WTC11 (cell line): ENCODE results near the gene HSD17B3. TPM values are rescaled to one million over a fixed set of nuclear protein-coding genes. Genes with fewer than 3 reads are reported as not detected.
A peak's percentile ranks its signal among the peaks of the same experiment; 100 is the strongest.

ENCODE experiments used
- ATAC-seq: fragments of 200-7000 bp; cut with Tn5 transposase; 2 replicates; pipeline ENCODE4 v1.10.0; 2021; ENCODE audit warnings: mild to moderate bottlenecking, moderate library complexity
- CTCF ChIA-PET: fragments of 300-600 bp; sonication (Branson Sonifier 250); formaldehyde crosslinking; loops from one replicate; lab custom pipeline; 2021; ENCODE audit warnings: antibody characterized with exemption; lab: Charles Lee
- POLR2A ChIA-PET: fragments of 350-600 bp; sonication (Branson Sonifier 250); formaldehyde crosslinking; loops from one replicate; lab custom pipeline; 2021; ENCODE audit warnings: antibody characterized with exemption; lab: Charles Lee
- DNase-seq: peaks from one replicate; pipeline ENCODE4 v3.0.0; 2021; ENCODE audit warnings: low spot score
- H3K27ac Mint-ChIP-seq: 2 replicates; pipeline ENCODE4 v1.8.0; 2021; ENCODE audit warnings: mixed read lengths
- H3K27me3 Mint-ChIP-seq: 2 replicates; pipeline ENCODE4 v1.8.0; 2021; ENCODE audit warnings: low read depth, mild to moderate bottlenecking, moderate library complexity, mixed read lengths
- H3K36me3 Mint-ChIP-seq: 2 replicates; pipeline ENCODE4 v1.8.0; 2021; ENCODE audit warnings: mixed read lengths
- H3K4me1 Mint-ChIP-seq: 2 replicates; pipeline ENCODE4 v1.8.0; 2022; ENCODE audit warnings: mixed read lengths
- H3K4me3 Mint-ChIP-seq: 2 replicates; pipeline ENCODE4 v1.8.0; 2021; ENCODE audit warnings: mild to moderate bottlenecking, moderate library complexity, mixed read lengths
- H3K9me3 Mint-ChIP-seq: 2 replicates; pipeline ENCODE4 v1.8.0; 2021; ENCODE audit warnings: mixed read lengths
- ATF1 ChIP-seq: sonication (generic); formaldehyde crosslinking; IDR thresholded peaks from 2 replicates; pipeline ENCODE4 v1.8.1; 2023; ENCODE audit warnings: mild to moderate bottlenecking, moderate library complexity, missing genetic modification reagents
- CBFB ChIP-seq: sonication (generic); formaldehyde crosslinking; IDR thresholded peaks from 2 replicates; pipeline ENCODE4 v1.8.1; 2022; ENCODE audit warnings: mild to moderate bottlenecking, low read depth, missing genetic modification reagents
- JUN ChIP-seq: sonication (generic); formaldehyde crosslinking; IDR thresholded peaks from 2 replicates; pipeline ENCODE4 v1.8.0; 2023; ENCODE audit warnings: mild to moderate bottlenecking, missing genetic modification reagents
- SMAD3 ChIP-seq: sonication (generic); formaldehyde crosslinking; IDR thresholded peaks from 2 replicates; pipeline ENCODE4 v1.8.0; 2022; ENCODE audit warnings: missing genetic modification reagents, mild to moderate bottlenecking, borderline replicate concordance
- ZNF232 ChIP-seq: sonication (generic); formaldehyde crosslinking; IDR thresholded peaks from 2 replicates; pipeline ENCODE4 v1.8.0; 2022; ENCODE audit warnings: mild to moderate bottlenecking, missing genetic modification reagents
- ZNF423 ChIP-seq: fragments of 250-450 bp; sonication (Bioruptor Pico); IDR thresholded peaks from 2 replicates; pipeline ENCODE4 v2.1.2; 2022; ENCODE audit warnings: mild to moderate bottlenecking, moderate library complexity
- total RNA-seq: library from RNA; stranded (reverse); gene quantifications from 3 replicates; pipeline ENCODE4 v1.2.3, GENCODE V29; 2021
- TF ChIP-seq, protein P1 (sequence below): sonication (generic); formaldehyde crosslinking; IDR thresholded peaks from 2 replicates; pipeline ENCODE4 v1.8.1; 2023; ENCODE audit warnings: mild to moderate bottlenecking, missing genetic modification reagents
- TF ChIP-seq, protein P2 (sequence below): fragments of 200-600 bp; IDR thresholded peaks from 2 replicates; pipeline ENCODE4 v1.8.0; 2022; ENCODE audit warnings: antibody characterized with exemption
- TF ChIP-seq, protein P3 (sequence below): sonication (generic); formaldehyde crosslinking; conservative IDR thresholded peaks from 2 replicates; pipeline ENCODE4 v1.8.1; 2022; ENCODE audit warnings: mild to moderate bottlenecking, missing genetic modification reagents
- TF ChIP-seq, protein P4 (sequence below): sonication (generic); formaldehyde crosslinking; IDR thresholded peaks from 2 replicates; pipeline ENCODE4 v1.8.0; 2022; ENCODE audit warnings: mild to moderate bottlenecking, missing genetic modification reagents

The HSD17B3 gene
- total RNA-seq, 1 experiment from 2014 or later = not detected

DNA sequence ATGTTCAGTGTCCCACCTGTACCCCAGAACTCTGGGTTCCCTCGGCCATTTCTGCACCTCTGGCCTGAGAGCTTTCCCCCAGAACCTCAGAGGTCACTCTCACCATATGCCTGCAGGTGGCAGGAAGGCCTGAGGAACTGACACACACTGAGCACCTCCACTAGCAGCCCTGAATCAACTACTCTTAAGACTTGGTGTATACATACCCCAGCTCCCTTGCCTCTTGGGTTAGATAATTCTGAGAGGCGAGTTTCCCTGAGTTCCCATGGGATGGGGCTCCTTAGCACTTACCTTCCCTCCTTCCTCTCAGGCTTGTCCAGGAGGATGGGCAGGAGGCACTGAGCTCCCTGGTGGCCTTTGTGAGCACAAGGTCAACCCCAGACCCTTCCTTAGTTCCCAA is 86.1 kb downstream of the HSD17B3 start:
- Mint-ChIP-seq H3K36me3 (peaks cover 5% of the 10 kb centered on the region), H3K4me3 (no peak overlapping the region)
- no peak for ATAC-seq
- POLR2A ChIA-PET = no interaction called here
- TF ChIP-seq ZNF423 (CRISPR knock-in tag) (no peak), SMAD3 (CRISPR knock-in tag) (no peak), ATF1 (CRISPR knock-in tag) (no peak)
- TF ChIP-seq, all 79 proteins: peak for 0
- no peak overlapping the region for H3K27ac Mint-ChIP-seq
- peaks cover 10% of the 10 kb centered on the region for H3K9me3 Mint-ChIP-seq
- CTCF ChIA-PET = interaction anchor here (0.7 to 2.4 kb wide), 6 partner anchors 77 to 489 kb away, joined by 3 to 9 read pairs (median 4); no protein-coding TSS in a partner anchor
- DNase-seq = no peak
- H3K4me1 Mint-ChIP-seq = peaks cover 18% of the 10 kb centered on the region
- H3K27me3 Mint-ChIP-seq = peaks cover 27% of the 10 kb centered on the region

DNA sequence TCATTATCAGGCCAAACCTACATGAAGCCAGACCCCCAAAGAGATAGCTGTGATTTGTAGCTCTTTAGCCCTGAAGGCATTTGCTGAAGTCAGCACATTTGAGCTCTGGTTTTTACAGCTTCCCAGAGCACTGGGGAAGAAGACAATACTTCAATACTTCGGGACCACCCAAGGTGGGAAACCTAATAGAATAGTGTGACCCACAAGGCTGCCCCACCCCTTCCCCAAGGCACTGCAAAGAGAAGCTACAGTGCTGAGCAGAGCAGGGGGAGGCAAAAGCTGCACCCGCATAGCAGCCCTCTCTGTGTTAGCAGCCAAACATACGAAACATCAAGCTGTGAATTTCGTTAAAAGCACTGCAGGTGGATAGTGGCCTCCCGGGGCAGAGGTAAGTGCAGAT is 87.3 kb downstream of the HSD17B3 start:
- TF ChIP-seq, protein P1, sequence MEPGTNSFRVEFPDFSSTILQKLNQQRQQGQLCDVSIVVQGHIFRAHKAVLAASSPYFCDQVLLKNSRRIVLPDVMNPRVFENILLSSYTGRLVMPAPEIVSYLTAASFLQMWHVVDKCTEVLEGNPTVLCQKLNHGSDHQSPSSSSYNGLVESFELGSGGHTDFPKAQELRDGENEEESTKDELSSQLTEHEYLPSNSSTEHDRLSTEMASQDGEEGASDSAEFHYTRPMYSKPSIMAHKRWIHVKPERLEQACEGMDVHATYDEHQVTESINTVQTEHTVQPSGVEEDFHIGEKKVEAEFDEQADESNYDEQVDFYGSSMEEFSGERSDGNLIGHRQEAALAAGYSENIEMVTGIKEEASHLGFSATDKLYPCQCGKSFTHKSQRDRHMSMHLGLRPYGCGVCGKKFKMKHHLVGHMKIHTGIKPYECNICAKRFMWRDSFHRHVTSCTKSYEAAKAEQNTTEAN (CRISPR knock-in tag) = no peak
- TF ChIP-seq JUN (CRISPR knock-in tag) (no peak), ZNF423 (CRISPR knock-in tag) (peak; percentile 62; the same call in 1 of the 2 replicates), CBFB (no peak)
- peaks cover 18% of the 10 kb centered on the region for H3K4me1 Mint-ChIP-seq
- no peak overlapping the region for H3K27ac Mint-ChIP-seq
- CTCF ChIA-PET = interaction anchor here (1.2 to 2.4 kb wide), 6 partner anchors 18 to 488 kb away, joined by 4 to 9 read pairs (median 5); no protein-coding TSS in a partner anchor
- DNase-seq (no peak), ATAC-seq (peak; percentile 10; the same call in 1 of the 2 replicates)
- POLR2A ChIA-PET = no interaction called here
- peaks cover 10% of the 10 kb centered on the region for H3K9me3 Mint-ChIP-seq
- H3K36me3 Mint-ChIP-seq = peaks cover 5% of the 10 kb centered on the region
- no peak overlapping the region for H3K4me3 Mint-ChIP-seq
- H3K27me3 Mint-ChIP-seq = peaks cover 22% of the 10 kb centered on the region

DNA sequence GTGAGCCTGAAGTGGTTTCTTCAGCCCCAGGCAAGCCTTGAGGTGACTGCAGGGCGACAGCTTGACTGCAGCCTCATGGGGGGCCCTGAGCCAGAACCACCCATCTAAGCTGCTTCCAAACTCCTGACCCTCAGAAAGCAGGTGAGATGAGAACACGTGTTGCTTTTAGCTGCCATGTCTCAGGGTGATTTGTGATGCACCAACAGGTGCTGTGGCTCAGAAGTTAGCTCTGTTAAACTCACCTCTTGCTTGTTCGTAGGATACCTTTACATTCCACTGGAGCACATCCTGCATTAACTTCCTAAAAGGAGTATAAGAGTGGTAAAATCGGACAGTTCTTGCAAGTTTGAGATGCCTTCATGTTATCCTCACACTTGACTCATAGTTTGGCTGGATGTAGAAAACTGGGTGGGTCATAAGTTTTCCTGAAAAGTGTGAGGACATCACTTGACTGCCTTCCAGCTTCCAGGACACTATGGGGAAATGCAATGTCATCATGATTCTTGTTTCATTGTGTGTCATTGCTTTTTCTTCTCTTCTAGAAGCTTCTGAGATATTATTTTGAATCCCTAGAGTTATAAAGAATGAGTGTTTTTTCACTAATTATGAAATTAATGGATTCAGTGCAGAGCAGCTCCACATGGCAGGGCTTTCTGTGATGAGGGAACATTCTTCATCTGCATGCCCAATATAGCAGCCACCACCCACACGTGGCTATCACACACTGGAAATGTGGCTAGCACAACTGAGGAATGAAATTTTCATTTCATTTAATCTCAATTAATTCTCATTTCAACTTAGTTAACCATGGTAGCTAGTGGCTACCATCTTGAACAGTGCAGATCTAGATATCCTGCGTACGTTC is 92.3 kb downstream of the HSD17B3 start:
- Mint-ChIP-seq H3K27ac (no peak overlapping the region), H3K27me3 (peaks cover 4% of the 10 kb centered on the region; the same call in 1 of the 2 replicates), H3K4me3 (no peak overlapping the region), H3K36me3 (peaks cover 5% of the 10 kb centered on the region), H3K9me3 (peaks cover 19% of the 10 kb centered on the region)
- POLR2A ChIA-PET = no interaction called here
- ATAC-seq (no peak), DNase-seq (no peak)
- CTCF ChIA-PET = interaction anchor here (0.6 to 2.6 kb wide), 5 partner anchors 8 to 118 kb away, joined by 3 to 6 read pairs (median 4); no protein-coding TSS in a partner anchor
- TF ChIP-seq, protein P1 (CRISPR knock-in tag) = no peak
- TF ChIP-seq ZNF232 = no peak
- TF ChIP-seq, protein P2, sequence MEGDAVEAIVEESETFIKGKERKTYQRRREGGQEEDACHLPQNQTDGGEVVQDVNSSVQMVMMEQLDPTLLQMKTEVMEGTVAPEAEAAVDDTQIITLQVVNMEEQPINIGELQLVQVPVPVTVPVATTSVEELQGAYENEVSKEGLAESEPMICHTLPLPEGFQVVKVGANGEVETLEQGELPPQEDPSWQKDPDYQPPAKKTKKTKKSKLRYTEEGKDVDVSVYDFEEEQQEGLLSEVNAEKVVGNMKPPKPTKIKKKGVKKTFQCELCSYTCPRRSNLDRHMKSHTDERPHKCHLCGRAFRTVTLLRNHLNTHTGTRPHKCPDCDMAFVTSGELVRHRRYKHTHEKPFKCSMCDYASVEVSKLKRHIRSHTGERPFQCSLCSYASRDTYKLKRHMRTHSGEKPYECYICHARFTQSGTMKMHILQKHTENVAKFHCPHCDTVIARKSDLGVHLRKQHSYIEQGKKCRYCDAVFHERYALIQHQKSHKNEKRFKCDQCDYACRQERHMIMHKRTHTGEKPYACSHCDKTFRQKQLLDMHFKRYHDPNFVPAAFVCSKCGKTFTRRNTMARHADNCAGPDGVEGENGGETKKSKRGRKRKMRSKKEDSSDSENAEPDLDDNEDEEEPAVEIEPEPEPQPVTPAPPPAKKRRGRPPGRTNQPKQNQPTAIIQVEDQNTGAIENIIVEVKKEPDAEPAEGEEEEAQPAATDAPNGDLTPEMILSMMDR = no peak
- TF ChIP-seq, protein P3, sequence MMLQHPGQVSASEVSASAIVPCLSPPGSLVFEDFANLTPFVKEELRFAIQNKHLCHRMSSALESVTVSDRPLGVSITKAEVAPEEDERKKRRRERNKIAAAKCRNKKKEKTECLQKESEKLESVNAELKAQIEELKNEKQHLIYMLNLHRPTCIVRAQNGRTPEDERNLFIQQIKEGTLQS (CRISPR knock-in tag) = no peak
- TF ChIP-seq, protein P4, sequence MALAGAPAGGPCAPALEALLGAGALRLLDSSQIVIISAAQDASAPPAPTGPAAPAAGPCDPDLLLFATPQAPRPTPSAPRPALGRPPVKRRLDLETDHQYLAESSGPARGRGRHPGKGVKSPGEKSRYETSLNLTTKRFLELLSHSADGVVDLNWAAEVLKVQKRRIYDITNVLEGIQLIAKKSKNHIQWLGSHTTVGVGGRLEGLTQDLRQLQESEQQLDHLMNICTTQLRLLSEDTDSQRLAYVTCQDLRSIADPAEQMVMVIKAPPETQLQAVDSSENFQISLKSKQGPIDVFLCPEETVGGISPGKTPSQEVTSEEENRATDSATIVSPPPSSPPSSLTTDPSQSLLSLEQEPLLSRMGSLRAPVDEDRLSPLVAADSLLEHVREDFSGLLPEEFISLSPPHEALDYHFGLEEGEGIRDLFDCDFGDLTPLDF = no peak
- TF ChIP-seq, all 79 proteins: peak for 0
- H3K4me1 Mint-ChIP-seq = peaks cover 5% of the 10 kb centered on the region
